IMR-90 (cell line): ENCODE results near the gene NGB. TPM values are rescaled to one million over a fixed set of nuclear protein-coding genes. Genes with fewer than 3 reads are reported as not detected.

Experiments used
- ATAC-seq: fragments of 200-7000 bp; cut with Tn5 transposase; 2 replicates; pipeline ENCODE4 v1.9.1; 2020; ENCODE audit warnings: low read depth, mild to moderate bottlenecking, moderate library complexity
- BruUV-seq: library from RNA; stranded (reverse); fragments of 400-500 nt; replicated peaks from 2 replicates; lab custom pipeline; 2021; lab: Mats Ljungman, UMichigan
- CTCF ChIA-PET: fragments of 300-600 bp; formaldehyde crosslinking; extraction: SDS; loops from one replicate; lab custom pipeline; 2021; ENCODE audit warnings: antibody characterized with exemption; lab: Yijun Ruan, JAX
- POLR2A ChIA-PET: fragments of 300-600 bp; sonication (Branson Sonifier 250); formaldehyde crosslinking; loops from one replicate; lab custom pipeline; 2022; ENCODE audit warnings: antibody characterized with exemption; ENCODE audit not compliant: unreplicated experiment; lab: Charles Lee
- DNase-seq: peaks from one replicate; pipeline ENCODE4 v3.0.0; 2013
- H2AFZ ChIP-seq: replicated peaks from 2 replicates; pipeline ENCODE3; 2013; ENCODE audit warnings: low read length, mild to moderate bottlenecking; ENCODE audit not compliant: poor library complexity
- H2AK5ac ChIP-seq: 2 replicates; pipeline ENCODE4 v1.6.1; 2013; ENCODE audit warnings: low read depth, low read length, inconsistent platforms
- H2AK9ac ChIP-seq: replicated peaks from 2 replicates; pipeline ENCODE3; 2013; ENCODE audit warnings: mild to moderate bottlenecking, low read depth, low read length, moderate library complexity; ENCODE audit not compliant: poor library complexity
- H2BK120ac ChIP-seq: 2 replicates; pipeline ENCODE4 v1.6.1; 2013; ENCODE audit warnings: low read depth, low read length, inconsistent platforms
- H2BK15ac ChIP-seq: 3 replicates; pipeline ENCODE4 v1.6.1; 2013; ENCODE audit warnings: low read depth, low read length, inconsistent platforms
- H2BK20ac ChIP-seq: 2 replicates; pipeline ENCODE4 v1.6.1; 2013; ENCODE audit warnings: low read depth, mild to moderate bottlenecking, inconsistent platforms, low read length, moderate library complexity
- H2BK5ac ChIP-seq: 2 replicates; pipeline ENCODE4 v1.6.1; 2013; ENCODE audit warnings: mild to moderate bottlenecking, low read depth, low read length, inconsistent platforms; ENCODE audit not compliant: poor library complexity, severe bottlenecking
- H3K14ac ChIP-seq: replicated peaks from 2 replicates; pipeline ENCODE4 v1.6.1; 2013; ENCODE audit warnings: low read depth, low read length, inconsistent platforms
- H3K18ac ChIP-seq: 2 replicates; pipeline ENCODE4 v1.6.1; 2013; ENCODE audit warnings: low read depth, low read length, control low read depth
- H3K23ac ChIP-seq: 2 replicates; pipeline ENCODE4 v1.6.1; 2013; ENCODE audit warnings: low read depth, low read length, inconsistent platforms
- H3K27ac ChIP-seq: 2 replicates; pipeline ENCODE4 v1.5.1; 2013; ENCODE audit warnings: mild to moderate bottlenecking, control low read depth, low read length; ENCODE audit not compliant: insufficient read depth
- H3K27me3 ChIP-seq: 2 replicates; pipeline ENCODE4 v1.6.1; 2013; ENCODE audit warnings: low read length; ENCODE audit not compliant: control insufficient read depth, insufficient read depth
- H3K36me3 ChIP-seq: 2 replicates; pipeline ENCODE4 v1.6.1; 2013; ENCODE audit warnings: low read length, mixed read lengths; ENCODE audit not compliant: control insufficient read depth, insufficient read depth
- H3K4ac ChIP-seq: 2 replicates; pipeline ENCODE4 v1.6.1; 2013; ENCODE audit warnings: low read depth, low read length, inconsistent platforms
- H3K4me1 ChIP-seq: 2 replicates; pipeline ENCODE4 v1.6.1; 2013; ENCODE audit warnings: low read length, mixed read lengths; ENCODE audit not compliant: control insufficient read depth, insufficient read depth
- H3K4me2 ChIP-seq: 2 replicates; pipeline ENCODE4 v1.6.1; 2013; ENCODE audit warnings: low read depth, mild to moderate bottlenecking, control low read depth, low read length, moderate library complexity
- H3K4me3 ChIP-seq: 2 replicates; pipeline ENCODE4 v1.5.1; 2013; ENCODE audit warnings: low read depth, mild to moderate bottlenecking, control low read depth, low read length, moderate library complexity; ENCODE audit not compliant: insufficient read depth
- H3K56ac ChIP-seq: 2 replicates; pipeline ENCODE4 v1.6.1; 2013; ENCODE audit warnings: low read length, inconsistent platforms; ENCODE audit not compliant: insufficient read depth; ENCODE audit errors: extremely low read depth
- H3K79me1 ChIP-seq, 2 experiments: 2 replicates each; pipeline ENCODE4 v1.6.1; 2013; ENCODE audit warnings: low read length in 2 of 2, inconsistent platforms in 1 of 2, low read depth in 1 of 2
- H3K9ac ChIP-seq: 2 replicates; pipeline ENCODE4 v1.6.1; 2013; ENCODE audit warnings: low read depth, low read length, control low read depth
- H3K9me1 ChIP-seq: 2 replicates; pipeline ENCODE4 v1.6.1; 2013; ENCODE audit warnings: low read length, inconsistent platforms; ENCODE audit not compliant: insufficient read depth
- H3K9me3 ChIP-seq: 2 replicates; pipeline ENCODE4 v1.6.1; 2013; ENCODE audit warnings: low read length; ENCODE audit not compliant: control insufficient read depth, insufficient read depth
- H4K20me1 ChIP-seq: 2 replicates; pipeline ENCODE4 v1.6.1; 2013; ENCODE audit warnings: low read length, inconsistent platforms; ENCODE audit not compliant: insufficient read depth
- H4K5ac ChIP-seq: 2 replicates; pipeline ENCODE4 v1.6.1; 2013; ENCODE audit warnings: mild to moderate bottlenecking, low read depth, low read length, control low read depth
- H4K8ac ChIP-seq, 2 experiments: 2 replicates each; pipeline ENCODE4 v1.6.1; 2013; ENCODE audit warnings: low read depth in 2 of 2, low read length in 2 of 2, control low read depth in 1 of 2, inconsistent platforms in 1 of 2
- H4K91ac ChIP-seq: 2 replicates; pipeline ENCODE4 v1.6.1; 2013; ENCODE audit warnings: low read depth, low read length, inconsistent platforms; ENCODE audit not compliant: insufficient read depth
- BHLHE40 ChIP-seq: fragments of 150-350 bp; IDR thresholded peaks from 2 replicates; pipeline ENCODE4 v1.6.1; 2016; ENCODE audit warnings: mild to moderate bottlenecking, low read depth, low read length
- CEBPB ChIP-seq: IDR thresholded peaks from 2 replicates; pipeline ENCODE4 v1.6.1; 2012; ENCODE audit warnings: low read depth, low read length, improper control_type of control experiment
- CHD1 ChIP-seq: IDR thresholded peaks from 2 replicates; pipeline ENCODE4 v1.6.1; 2012; ENCODE audit warnings: low read depth, low read length, improper control_type of control experiment
- CTCF ChIP-seq: conservative IDR thresholded peaks from 2 replicates; pipeline ENCODE4 v1.5.1; 2012; ENCODE audit warnings: mild to moderate bottlenecking, low read depth, low read length, improper control_type of control experiment
- ELK1 ChIP-seq: fragments of 150-350 bp; IDR thresholded peaks from 2 replicates; pipeline ENCODE4 v1.6.1; 2016; ENCODE audit warnings: low read depth, mild to moderate bottlenecking, low read length, moderate library complexity, borderline replicate concordance
- FOS ChIP-seq: fragments of 150-350 bp; IDR thresholded peaks from 2 replicates; pipeline ENCODE4 v1.6.1; 2016; ENCODE audit warnings: low read depth, low read length
- MAZ ChIP-seq: IDR thresholded peaks from 2 replicates; pipeline ENCODE4 v1.6.1; 2012; ENCODE audit warnings: low read depth, mild to moderate bottlenecking, low read length, improper control_type of control experiment, moderate library complexity, borderline replicate concordance
- MXI1 ChIP-seq: IDR thresholded peaks from 2 replicates; pipeline ENCODE4 v1.6.1; 2012; ENCODE audit warnings: low read depth, mild to moderate bottlenecking, low read length, moderate library complexity, borderline replicate concordance
- NFE2L2 ChIP-seq: fragments of 150-350 bp; IDR thresholded peaks from 2 replicates; pipeline ENCODE4 v1.6.1; 2016; ENCODE audit warnings: low read depth, mild to moderate bottlenecking, low read length
- RCOR1 ChIP-seq: IDR thresholded peaks from 2 replicates; pipeline ENCODE4 v1.6.1; 2012; ENCODE audit warnings: mild to moderate bottlenecking, low read length, improper control_type of control experiment; ENCODE audit not compliant: insufficient replicate concordance
- SMC3 ChIP-seq: fragments of 150-350 bp; IDR thresholded peaks from 2 replicates; pipeline ENCODE4 v1.6.1; 2016; ENCODE audit warnings: low read depth, mild to moderate bottlenecking, antibody characterized with exemption, low read length, moderate library complexity
- WGBS, 2 experiments: methylation state at CpG; one replicate each; pipeline versions ENCODE4 v1.1.5 to v1.1.7; 2013; ENCODE audit warnings: missing lambda C conversion rate in 2 of 2; ENCODE audit not compliant: insufficient read length in 1 of 2; ENCODE audit errors: extremely low coverage in 2 of 2; 5-methylcytosine and 5-hydroxymethylcytosine counted together
- dilution Hi-C: fragments of 300-500 bp; cut with HindIII; formaldehyde crosslinking; loops from one replicate; pipeline ENCODE4 v1.14.3; 2018; ENCODE audit warnings: low sequenced_read_pairs; ENCODE audit not compliant: unreplicated experiment
- in situ Hi-C: fragments of 300-500 bp; cut with MboI; formaldehyde crosslinking; loops from 3 replicates; pipeline ENCODE4 v1.14.3; 2019; ENCODE audit warnings: low sequenced_read_pairs, inconsistent platforms, mixed read lengths
- intact Hi-C: fragments of 100-400 bp; cut with micrococcal nuclease; formaldehyde crosslinking; loops from 2 replicates; pipeline ENCODE4 v1.10.0; 2022
- polyA plus RNA-seq, 3 experiments: library from polyadenylated mRNA; depleted of rRNA; stranded (reverse); fragments of >200 nt; gene quantifications; 2 replicates each; pipeline ENCODE4 v1.2.3, GENCODE V29; 2012; ENCODE audit warnings: low replicate concordance in 1 of 3
- total RNA-seq: library from RNA; depleted of rRNA; stranded (reverse); fragments of >200 nt; gene quantifications from 2 replicates; pipeline ENCODE4 v1.2.3, GENCODE V29; 2012

NGB gene
- total and polyA plus RNA-seq, 2 of the 4 experiments (the other 2 are of a cell fraction): not detected

GRCh38 chr14:77265561-77266335 lies 5.3 kb downstream of the NGB start:
- no peak for TF ChIP-seq MAZ
- TF ChIP-seq CEBPB: no peak
- no peak for TF ChIP-seq BHLHE40
- no peak for TF ChIP-seq FOS
- TF ChIP-seq RCOR1: no peak
- no peak for TF ChIP-seq SMC3
- no peak for TF ChIP-seq CTCF
- TF ChIP-seq MXI1: no peak
- no peak for TF ChIP-seq CHD1
- TF ChIP-seq NFE2L2: no peak
- no peak for TF ChIP-seq ELK1
- 0 out of 2 replicates have a peak, but pooled peaks cover 3% of the 10 kb centered on the region for H3K9me1 ChIP-seq

More at GRCh38 chr14:77265561-77266335, 5.3 kb downstream of the NGB start:
- ATAC-seq (no peak), DNase-seq (no peak)
- H3K4ac ChIP-seq: no peak overlapping the region
- H3K56ac ChIP-seq: no peak overlapping the region
- H3K79me1 ChIP-seq: no peaks in the 10 kb centered on the region
- in situ Hi-C loops (no loop called here), intact Hi-C loops (no loop called here), dilution Hi-C loops (no loop called here)
- H3K36me3 ChIP-seq: no peaks in the 10 kb centered on the region
- H3K9me3 ChIP-seq: peaks cover 5% of the 10 kb centered on the region
- no peak overlapping the region for H2BK20ac ChIP-seq
- H2BK120ac ChIP-seq: no peak overlapping the region
- no peak overlapping the region for H3K4me3 ChIP-seq
- no peaks in the 10 kb centered on the region for H3K4me1 ChIP-seq
- no peak overlapping the region for H2AK5ac ChIP-seq
- no peak overlapping the region for H2AK9ac ChIP-seq
- H4K8ac ChIP-seq: no peak overlapping the region
- H2BK5ac ChIP-seq: no peak overlapping the region
- no TSS peak for BruUV-seq
- WGBS, 2 experiments: no CpG with 5 or more reads among the region's 16 CpGs
- H3K14ac ChIP-seq: no peak overlapping the region
- H3K18ac ChIP-seq: no peak overlapping the region
- peaks cover 49% of the 10 kb centered on the region for H3K27me3 ChIP-seq
- no peak overlapping the region for H4K5ac ChIP-seq
- no peaks in the 10 kb centered on the region; the same call in 1 of the 2 replicates for H4K20me1 ChIP-seq
- H3K23ac ChIP-seq: no peak overlapping the region
- H3K9ac ChIP-seq: no peak overlapping the region
- CTCF ChIA-PET: no interaction called here
- H2BK15ac ChIP-seq: no peak overlapping the region
- no peak overlapping the region for H2AFZ ChIP-seq
- H3K27ac ChIP-seq: no peak overlapping the region
- no peak overlapping the region for H3K4me2 ChIP-seq
- H4K91ac ChIP-seq: no peak overlapping the region
- POLR2A ChIA-PET: no interaction called here
